Skeletal muscle cell (primary cell): ENCODE measurements around the gene SH3RF3.

Experiments used
- DNase-seq: peaks from one replicate; pipeline ENCODE4 v3.0.0-alpha.2; 2010; ENCODE audit warnings: low read depth
- H3K4me3 ChIP-seq: 2 replicates; pipeline ENCODE4 v1.5.1; 2011; ENCODE audit warnings: low read depth, mild to moderate bottlenecking, control low read depth, low read length, moderate library complexity

The SH3RF3 gene

GRCh38 chr2:109456776-109457175, 327.8 kb downstream of the SH3RF3 start:
- no peak for DNase-seq
- no peak overlapping the region for H3K4me3 ChIP-seq

- H3K4me3 ChIP-seq, result no peak overlapping the region
Measured at GRCh38 chr2:109457366-109457765, 328.4 kb downstream of the SH3RF3 start.

GRCh38 chr2:109457794-109458193, 328.8 kb downstream of the SH3RF3 start:
- H3K4me3 ChIP-seq, result no peak overlapping the region
- no peak for DNase-seq

More at GRCh38 chr2:109457366-109457765, 328.4 kb downstream of the SH3RF3 start:
- DNase-seq, result no peak

- H3K4me3 ChIP-seq, result no peak overlapping the region
- DNase-seq, result no peak
Measured at GRCh38 chr2:109458512-109458911, 329.5 kb downstream of the SH3RF3 start.

DNA sequence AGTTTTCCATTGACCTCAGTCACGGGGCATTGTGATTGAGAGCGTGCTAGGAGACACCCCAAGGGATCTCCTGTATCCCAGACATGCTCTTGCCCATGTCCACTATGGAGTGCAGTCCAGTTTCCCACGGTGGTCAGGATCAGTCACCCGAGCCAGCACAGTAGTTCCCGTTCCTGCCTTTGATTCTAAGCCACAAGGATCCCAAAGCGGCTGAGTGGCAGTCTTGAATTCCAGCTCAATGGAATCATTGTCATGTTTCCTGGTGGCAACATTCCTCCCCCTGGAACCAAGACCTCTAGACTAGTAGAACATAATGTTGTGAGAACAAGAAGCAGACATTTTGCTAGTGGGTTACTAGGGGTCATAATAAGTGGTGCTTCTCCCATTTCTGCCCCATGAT, 330.5 kb downstream of the SH3RF3 start:
- DNase-seq, result no peak
- no peak overlapping the region for H3K4me3 ChIP-seq

GRCh38 chr2:109460553-109461324, 331.7 kb downstream of the SH3RF3 start:
- H3K4me3 ChIP-seq, result no peak overlapping the region
- no peak for DNase-seq

GRCh38 chr2:109463236-109463635, 334.2 kb downstream of the SH3RF3 start:
- no peak for DNase-seq
- no peak overlapping the region for H3K4me3 ChIP-seq

GRCh38 chr2:109463891-109464290, 334.9 kb downstream of the SH3RF3 start:
- H3K4me3 ChIP-seq, result no peak overlapping the region
- DNase-seq, result no peak

DNA sequence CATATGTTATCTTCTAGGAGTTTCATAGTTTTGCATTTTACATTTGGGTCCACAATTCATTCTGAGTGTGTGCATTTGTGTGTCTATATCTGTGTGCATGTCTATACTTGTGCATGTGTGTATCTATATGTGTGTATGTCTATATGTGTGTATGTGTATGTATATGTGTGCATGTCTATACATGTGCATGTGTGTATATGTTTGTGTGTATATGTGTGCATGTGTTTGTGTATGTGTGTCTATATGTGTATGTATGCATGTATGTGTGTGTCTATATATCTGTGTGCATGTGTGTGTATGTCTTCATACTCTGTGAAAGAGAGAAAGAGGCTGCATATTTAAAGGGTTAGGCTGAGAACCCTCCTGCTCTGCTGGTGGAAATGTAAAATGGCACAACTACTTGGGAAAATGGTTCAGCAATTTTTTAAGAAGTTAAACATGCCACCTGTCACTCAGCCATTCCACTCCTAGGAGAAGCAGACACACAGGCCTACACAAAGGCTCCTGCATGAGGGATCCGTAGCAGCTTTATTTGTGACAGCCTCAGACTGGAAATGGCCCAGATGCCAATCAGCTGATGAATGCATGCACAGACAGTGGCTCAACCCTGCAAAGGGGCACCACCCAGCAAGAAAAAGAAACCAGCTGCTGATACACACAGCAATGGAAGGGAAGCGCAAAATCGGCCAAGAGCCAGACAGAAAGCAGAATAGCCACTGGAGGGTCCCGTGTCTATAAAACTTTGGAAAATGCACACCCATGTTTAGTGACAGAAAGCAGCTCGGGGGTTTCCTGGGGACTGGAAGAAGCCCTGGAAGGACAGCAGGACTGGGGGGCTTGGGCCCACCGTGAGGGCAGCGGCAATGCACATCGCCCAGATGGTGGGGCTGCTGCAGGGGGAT, 337.9 kb downstream of the SH3RF3 start:
- DNase-seq, result no peak

DNA sequence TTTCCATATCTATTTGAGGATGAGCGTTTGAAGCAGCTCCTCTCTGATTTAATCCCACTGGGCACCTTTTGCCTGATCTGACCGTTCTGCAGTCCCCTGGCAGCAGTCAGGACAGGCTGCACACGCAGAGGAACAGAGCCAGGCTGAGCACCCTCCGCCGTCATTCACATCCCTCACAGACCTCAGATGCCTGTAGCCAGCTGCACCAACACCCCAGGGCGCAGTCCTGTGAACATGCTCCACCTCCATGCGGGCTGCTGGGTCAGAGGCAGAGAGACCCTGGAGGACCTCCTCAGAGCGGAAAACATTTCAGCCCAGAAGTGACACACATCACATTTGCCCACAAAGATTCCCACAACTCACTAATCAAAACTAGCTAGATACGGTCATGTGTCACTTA, 338.7 kb downstream of the SH3RF3 start:
- no peak overlapping the region for H3K4me3 ChIP-seq
- DNase-seq, result no peak

More for the DNA sequence above, 337.9 kb downstream of the SH3RF3 start:
- H3K4me3 ChIP-seq, result no peak overlapping the region

DNA sequence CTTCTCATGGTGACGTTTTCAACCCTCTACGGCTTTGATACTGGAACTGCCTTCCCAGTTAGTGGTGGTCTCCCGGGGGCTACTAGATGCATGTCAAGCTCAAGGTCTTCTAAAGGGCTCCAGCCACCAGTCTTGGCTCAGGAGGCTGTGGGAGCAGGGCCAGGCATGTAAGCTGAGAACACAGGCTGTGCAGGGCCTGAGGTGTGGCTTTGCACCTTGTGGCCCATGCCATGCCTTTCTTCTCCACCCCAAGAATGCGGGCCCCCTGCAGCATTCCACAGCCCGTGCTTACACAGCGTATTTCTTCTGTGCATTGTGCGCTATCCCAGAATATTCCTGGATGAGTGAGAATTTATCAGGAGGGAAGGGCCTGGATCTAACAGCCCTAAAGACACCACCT, 339.9 kb downstream of the SH3RF3 start:
- H3K4me3 ChIP-seq, result no peak overlapping the region
- no peak for DNase-seq

- no peak for DNase-seq
- no peak overlapping the region for H3K4me3 ChIP-seq
Measured at GRCh38 chr2:109471658-109472057, 342.7 kb downstream of the SH3RF3 start.

DNA sequence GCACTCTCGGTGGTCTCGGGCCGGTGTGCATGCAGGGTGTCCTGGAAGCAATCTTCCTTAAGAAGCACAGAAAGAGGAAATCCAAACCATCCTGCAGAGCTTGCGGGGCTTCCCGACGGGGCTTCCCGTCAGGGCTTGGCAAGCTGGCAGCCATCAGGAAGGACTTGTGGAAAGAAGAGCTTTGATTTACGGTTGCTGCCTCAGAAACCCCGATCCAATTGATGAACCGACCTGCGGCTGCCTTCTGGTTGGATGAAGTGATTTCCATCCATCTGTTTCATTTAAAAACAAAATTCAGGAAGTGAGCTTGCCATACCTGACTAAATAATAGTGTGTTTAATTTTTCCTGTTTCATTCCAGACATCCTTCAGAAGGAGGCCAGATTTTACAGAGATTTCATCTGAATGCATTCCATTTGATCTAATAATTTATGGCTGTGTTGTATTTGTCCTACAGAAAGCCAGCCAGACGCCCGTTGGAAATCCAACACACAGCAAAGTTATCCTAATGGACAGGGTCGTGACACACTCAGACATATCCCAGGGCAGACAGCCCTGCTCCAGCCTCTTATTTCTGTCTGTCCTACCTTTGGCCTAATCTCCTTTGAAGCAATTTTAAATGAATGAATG, 343.4 kb downstream of the SH3RF3 start:
- DNase-seq, result no peak
- no peak overlapping the region for H3K4me3 ChIP-seq

DNA sequence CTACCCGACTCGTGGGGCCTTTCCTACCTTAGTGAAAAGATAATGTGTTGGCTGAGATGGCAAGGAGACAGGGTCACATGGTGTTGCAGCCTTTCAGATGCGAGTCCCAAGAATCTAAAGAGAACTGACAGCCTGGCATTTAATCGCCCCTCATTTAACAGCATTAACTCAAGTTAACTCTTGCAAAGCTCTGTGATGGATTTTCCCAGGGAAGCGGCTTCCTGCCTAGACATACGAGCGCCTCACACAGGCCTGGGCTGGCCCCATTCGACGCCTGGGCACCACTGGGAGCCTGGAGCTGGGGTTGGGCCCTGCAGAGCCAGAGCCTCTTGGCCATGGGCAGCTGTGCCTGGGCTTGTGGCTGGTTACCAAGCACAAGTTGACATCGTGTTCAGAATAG, 344.0 kb downstream of the SH3RF3 start:
- DNase-seq, result no peak
- no peak overlapping the region for H3K4me3 ChIP-seq

GRCh38 chr2:109473616-109474318, 344.8 kb downstream of the SH3RF3 start:
- H3K4me3 ChIP-seq, result no peak overlapping the region
- no peak for DNase-seq

DNA sequence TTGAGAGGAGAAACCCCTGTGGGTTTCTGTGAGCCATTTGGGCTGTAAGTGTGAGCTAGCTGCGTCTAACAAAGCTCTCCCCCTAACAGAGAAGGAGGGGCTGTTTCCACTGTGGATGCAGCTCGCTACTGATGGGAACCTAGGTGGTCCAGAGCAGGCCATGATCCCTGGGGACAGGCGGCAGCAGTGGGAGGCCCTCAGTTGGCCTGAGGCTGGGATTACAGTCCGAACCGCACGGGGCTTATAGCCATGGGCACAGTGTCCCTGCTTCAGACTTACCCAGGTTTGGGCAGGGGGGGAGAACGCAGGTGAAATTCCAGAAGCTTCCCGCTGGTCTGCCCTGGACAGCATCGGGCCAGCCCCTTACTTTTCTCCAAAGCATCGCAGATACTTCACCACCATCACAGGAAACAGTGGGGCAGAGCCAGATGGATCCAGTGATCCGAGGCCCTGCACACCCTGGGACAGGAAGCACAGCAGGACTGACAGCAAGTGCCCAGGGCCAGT, 345.4 kb downstream of the SH3RF3 start:
- no peak for DNase-seq
- H3K4me3 ChIP-seq, result no peak overlapping the region

DNA sequence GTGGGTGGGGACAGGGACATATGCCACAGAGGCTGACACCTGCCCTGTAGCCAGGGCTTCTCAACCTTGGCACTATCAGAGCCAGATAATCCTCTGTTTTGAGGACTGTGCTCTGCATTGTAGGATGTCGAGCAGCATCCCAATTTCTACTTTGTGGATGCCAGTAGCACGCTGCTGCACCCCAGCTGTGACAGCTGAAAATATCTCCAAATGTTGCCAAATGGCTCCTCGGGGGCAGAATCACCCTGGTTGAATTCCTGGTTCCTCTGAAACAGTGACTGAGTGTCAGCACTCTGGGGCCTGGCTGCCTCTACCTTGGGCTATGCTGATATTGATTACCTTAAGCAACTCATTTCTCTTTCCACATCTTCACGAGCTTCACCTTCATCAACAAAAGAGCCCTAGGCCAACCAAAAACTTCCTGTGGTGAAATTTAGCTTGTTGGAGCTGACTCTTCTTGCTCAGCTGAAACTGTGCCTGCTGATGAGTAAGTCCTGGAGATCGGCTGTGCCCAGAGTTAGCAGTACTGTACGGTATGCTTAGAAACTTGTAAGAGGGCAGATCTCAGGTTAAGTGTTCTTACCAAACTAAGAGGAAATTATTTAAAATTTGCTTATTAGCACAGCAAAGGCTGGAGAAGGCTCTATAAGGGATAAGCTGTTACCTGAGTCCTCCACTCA, 346.7 kb downstream of the SH3RF3 start:
- no peak overlapping the region for H3K4me3 ChIP-seq
- DNase-seq, result no peak

- DNase-seq, result no peak
- no peak overlapping the region for H3K4me3 ChIP-seq
Measured at GRCh38 chr2:109476641-109477441, 347.8 kb downstream of the SH3RF3 start.
